GM13976 (cell line): ENCODE measurements around the gene ABCA12.

Experiments used
- DNase-seq: peaks from one replicate; pipeline ENCODE4 v3.0.0; 2012; ENCODE audit warnings: low spot score
- in situ Hi-C: fragments of 300-500 bp; cut with MboI; formaldehyde crosslinking; loops from one replicate; pipeline ENCODE4 v1.12.0; 2022; ENCODE audit warnings: low sequenced_read_pairs, mixed read lengths, inconsistent platforms; ENCODE audit not compliant: unreplicated experiment
- TF ChIP-seq, protein P1 (sequence below): IDR thresholded peaks from 2 replicates; pipeline ENCODE4 v1.5.1; 2012; ENCODE audit warnings: borderline replicate concordance, mild to moderate bottlenecking; ENCODE audit not compliant: insufficient read depth; ENCODE audit errors: extremely low read depth, missing control alignments, control extremely low read depth

Gene ABCA12

GRCh38 chr2:215144106-215144875, 5.9 kb upstream of the ABCA12 start:
- DNase-seq = no peak
- in situ Hi-C loops = no loop called here
- TF ChIP-seq, protein P1, sequence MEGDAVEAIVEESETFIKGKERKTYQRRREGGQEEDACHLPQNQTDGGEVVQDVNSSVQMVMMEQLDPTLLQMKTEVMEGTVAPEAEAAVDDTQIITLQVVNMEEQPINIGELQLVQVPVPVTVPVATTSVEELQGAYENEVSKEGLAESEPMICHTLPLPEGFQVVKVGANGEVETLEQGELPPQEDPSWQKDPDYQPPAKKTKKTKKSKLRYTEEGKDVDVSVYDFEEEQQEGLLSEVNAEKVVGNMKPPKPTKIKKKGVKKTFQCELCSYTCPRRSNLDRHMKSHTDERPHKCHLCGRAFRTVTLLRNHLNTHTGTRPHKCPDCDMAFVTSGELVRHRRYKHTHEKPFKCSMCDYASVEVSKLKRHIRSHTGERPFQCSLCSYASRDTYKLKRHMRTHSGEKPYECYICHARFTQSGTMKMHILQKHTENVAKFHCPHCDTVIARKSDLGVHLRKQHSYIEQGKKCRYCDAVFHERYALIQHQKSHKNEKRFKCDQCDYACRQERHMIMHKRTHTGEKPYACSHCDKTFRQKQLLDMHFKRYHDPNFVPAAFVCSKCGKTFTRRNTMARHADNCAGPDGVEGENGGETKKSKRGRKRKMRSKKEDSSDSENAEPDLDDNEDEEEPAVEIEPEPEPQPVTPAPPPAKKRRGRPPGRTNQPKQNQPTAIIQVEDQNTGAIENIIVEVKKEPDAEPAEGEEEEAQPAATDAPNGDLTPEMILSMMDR = no peak

- DNase-seq = no peak
- TF ChIP-seq, protein P1 = no peak
- in situ Hi-C loops = no loop called here
Observed at GRCh38 chr2:215143458-215143857, 5.0 kb upstream of the ABCA12 start.

- no peak for DNase-seq
- TF ChIP-seq, protein P1 = no peak
- in situ Hi-C loops = no loop called here
Observed at GRCh38 chr2:215141706-215142105, 3.3 kb upstream of the ABCA12 start.

DNA sequence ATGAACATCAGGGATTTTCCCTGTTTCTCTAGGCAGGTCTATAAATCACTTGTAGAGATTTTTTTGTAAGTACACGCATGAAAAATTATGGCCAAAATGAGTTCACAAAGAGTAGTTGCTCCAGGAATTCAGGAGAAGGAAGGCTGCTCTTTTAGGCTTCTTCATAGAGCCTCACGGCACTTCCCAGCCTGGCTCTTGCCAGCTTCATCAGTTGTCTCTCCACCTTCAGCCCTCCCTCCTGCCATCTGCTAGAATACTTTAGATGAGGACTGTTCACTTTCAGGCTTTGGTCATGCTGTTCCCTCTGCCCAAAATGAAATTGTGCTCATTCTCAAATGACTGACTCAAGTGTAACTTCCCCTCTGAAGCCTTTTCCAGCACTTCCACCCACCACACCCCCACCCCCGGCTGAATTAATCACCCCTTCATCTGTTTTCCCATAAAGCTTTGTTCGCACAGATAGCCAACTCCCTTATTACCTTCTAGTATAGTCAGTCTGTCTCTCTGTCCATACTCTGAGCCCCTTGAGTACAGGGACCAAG, 1.8 kb upstream of the ABCA12 start:
- no peak for DNase-seq
- in situ Hi-C loops = no loop called here
- TF ChIP-seq, protein P1 = no peak

- no peak for DNase-seq
- in situ Hi-C loops = no loop called here
- TF ChIP-seq, protein P1 = no peak
Observed at GRCh38 chr2:215137741-215138340, 585 bp downstream of the ABCA12 start.

DNA sequence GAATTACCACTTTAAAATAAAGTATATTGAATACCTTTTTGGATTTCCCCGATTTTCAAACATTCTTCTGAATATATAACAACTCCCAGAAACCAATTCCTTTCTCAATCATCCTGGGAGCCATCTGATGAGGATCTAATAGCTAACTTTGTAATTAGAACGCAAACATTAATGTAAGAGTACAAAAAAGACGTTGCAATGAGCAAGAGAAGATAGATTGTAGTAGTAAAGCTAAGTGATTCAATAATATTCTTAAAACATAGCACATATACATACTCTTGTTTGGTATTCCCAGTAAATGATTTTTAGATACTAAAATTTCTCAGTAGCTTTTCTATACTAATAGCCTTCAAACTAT, 1.1 kb downstream of the ABCA12 start:
- in situ Hi-C loops = no loop called here
- TF ChIP-seq, protein P1 = no peak
- no peak for DNase-seq
